ENCODE measurements around the gene ST6GALNAC3.

ST6GALNAC3 gene

GRCh38 chr1:76568573-76569238 is 494.2 kb downstream of the ST6GALNAC3 start (continued):
- TF ChIP-seq PRDM6 (tag by site-specific recombination; IDR thresholded peaks at IDR 0.05) (peak; percentile 48; the same call in 1 of the 2 replicates), ZNF366 (tag by site-specific recombination; conservative IDR thresholded peaks at IDR 0.05) (no peak), ZSCAN18 (tag by site-specific recombination; IDR thresholded peaks at IDR 0.05) (no peak), ZNF747 (tag by site-specific recombination; IDR thresholded peaks at IDR 0.05) (no peak), OVOL3 (tag by site-specific recombination; IDR thresholded peaks at IDR 0.05) (no peak), SCRT1 (tag by site-specific recombination; IDR thresholded peaks at IDR 0.05; ENCODE audit: borderline replicate concordance) (no peak), ZNF10 (tag by site-specific recombination; IDR thresholded peaks at IDR 0.05) (no peak), YY2 (tag by site-specific recombination; IDR thresholded peaks at IDR 0.05) (no peak), ZBTB1 (tag by site-specific recombination; IDR thresholded peaks at IDR 0.05) (no peak), ZNF518A (tag by site-specific recombination; conservative IDR thresholded peaks at IDR 0.05; ENCODE audit: low read depth) (no peak), ZNF394 (tag by site-specific recombination; IDR thresholded peaks at IDR 0.05; ENCODE audit: borderline replicate concordance) (no peak), ZNF585B (tag by site-specific recombination; IDR thresholded peaks at IDR 0.05) (no peak), OSR2 (tag by site-specific recombination; IDR thresholded peaks at IDR 0.05) (no peak; the same call in 1 of the 2 replicates), ZNF311 (tag by site-specific recombination; IDR thresholded peaks at IDR 0.05; ENCODE audit: borderline replicate concordance) (no peak), ZNF280D (tag by site-specific recombination; IDR thresholded peaks at IDR 0.05) (no peak), ZNF426 (tag by site-specific recombination; IDR thresholded peaks at IDR 0.05) (no peak), ZNF549 (tag by site-specific recombination; IDR thresholded peaks at IDR 0.05) (0 out of 2 replicates have a peak, but pooled peaks have one; percentile 42), KLF8 (tag by site-specific recombination; IDR thresholded peaks at IDR 0.05) (no peak), AEBP2 (tag by site-specific recombination; IDR thresholded peaks at IDR 0.05; ENCODE audit: borderline replicate concordance) (no peak), MEIS1 (CRISPR knock-in tag; IDR thresholded peaks at IDR 0.05; ENCODE audit: borderline replicate concordance) (no peak), REST (tag by site-specific recombination; IDR thresholded peaks at IDR 0.05) (no peak), FEZF1 (tag by site-specific recombination; IDR thresholded peaks at IDR 0.05) (0 out of 2 replicates have a peak, but pooled peaks have one; percentile 31), ZNF248 (tag by site-specific recombination; IDR thresholded peaks at IDR 0.05) (no peak)

Measured in HEK293 (cell line).